Fibroblast of pulmonary artery (primary cell): ENCODE measurements around the gene AHRR.

Experiments used
- DNase-seq: peaks from one replicate; pipeline ENCODE4 v3.0.0-alpha.2; 2010; ENCODE audit warnings: low read depth
- H3K4me3 ChIP-seq: replicated peaks from 2 replicates; pipeline ENCODE4 v1.5.1; 2011; ENCODE audit warnings: low read depth, mild to moderate bottlenecking, control low read depth, low read length, moderate library complexity
- CTCF ChIP-seq: IDR thresholded peaks from 2 replicates; pipeline ENCODE4 v1.5.1; 2011; ENCODE audit warnings: mild to moderate bottlenecking, control low read depth, low read length, inconsistent platforms; ENCODE audit errors: missing control alignments

Gene AHRR

GRCh38 chr5:370311-370958, 48.9 kb downstream of the AHRR start:
- TF ChIP-seq CTCF = no peak
- no peak overlapping the region for H3K4me3 ChIP-seq
- no peak for DNase-seq

- no peak overlapping the region for H3K4me3 ChIP-seq
- no peak for DNase-seq
- TF ChIP-seq CTCF = no peak
Observed at GRCh38 chr5:370959-371810, 49.7 kb downstream of the AHRR start.

- no peak for TF ChIP-seq CTCF
- no peak overlapping the region for H3K4me3 ChIP-seq
- DNase-seq = peak; percentile 18
Observed at GRCh38 chr5:371811-372555, 50.5 kb downstream of the AHRR start.

GRCh38 chr5:372556-372995, 51.1 kb downstream of the AHRR start:
- no peak for DNase-seq
- TF ChIP-seq CTCF = no peak

GRCh38 chr5:372996-373709, 51.6 kb downstream of the AHRR start:
- no peak for TF ChIP-seq CTCF
- H3K4me3 ChIP-seq = no peak overlapping the region
- peak; percentile 14 for DNase-seq

More at GRCh38 chr5:372556-372995, 51.1 kb downstream of the AHRR start:
- H3K4me3 ChIP-seq = no peak overlapping the region
